CD4-positive, alpha-beta T cell treated with Interleukin-1 beta for 1 hour (primary cell): ENCODE data around the gene PDHX.
"Not testable (repeated sequence)": the region's sequence is repeated elsewhere in the genome, so short reads cannot be mapped to it uniquely, and the experiment has no call there.

Experiments used
- DNase-seq, 2 donors: peaks; one replicate each; pipeline ENCODE4 v3.0.0-alpha.2; 2020 to 2022

The PDHX gene

GRCh38 chr11:34916015-34916842, at the start of gene PDHX, which contains the start of gene APIP:
Gene PDHX, plus strand, starts transcription at chr11:34916618. Its CDS starts 38 bp downstream, at chr11:34916656.
Gene APIP, minus strand, starts transcription at chr11:34916379. Its CDS starts 95 bp downstream, at chr11:34916284.
- DNase-seq, result peak; percentile 93 to 97

GRCh38 chr11:34869425-34869824, 47.0 kb upstream of the PDHX start:
- DNase-seq, result no peak

- DNase-seq, result no peak
Measured at GRCh38 chr11:34870548-34871196, 45.7 kb upstream of the PDHX start.

GRCh38 chr11:34874202-34874601, 42.2 kb upstream of the PDHX start:
- DNase-seq, result no peak

GRCh38 chr11:34877375-34877975, 38.9 kb upstream of the PDHX start:
- no peak for DNase-seq

- no peak for DNase-seq
Measured at GRCh38 chr11:34881900-34882299, 34.5 kb upstream of the PDHX start.

GRCh38 chr11:34886609-34887008, 29.8 kb upstream of the PDHX start:
- DNase-seq, result no peak

- DNase-seq, result no peak
Measured at GRCh38 chr11:34887260-34887659, 29.2 kb upstream of the PDHX start.

GRCh38 chr11:34890089-34890488, 26.3 kb upstream of the PDHX start:
- no peak for DNase-seq

- peak in 1 of 2 donors; percentile 28 for DNase-seq
Measured at GRCh38 chr11:34890812-34891211, 25.6 kb upstream of the PDHX start.

- no peak for DNase-seq
Measured at GRCh38 chr11:34891611-34892010, 24.8 kb upstream of the PDHX start.

- no peak for DNase-seq
Measured at GRCh38 chr11:34893416-34893815, 23.0 kb upstream of the PDHX start.

- not testable (repeated sequence) for DNase-seq
Measured at GRCh38 chr11:34896191-34896590, 20.2 kb upstream of the PDHX start.

- no peak for DNase-seq
Measured at GRCh38 chr11:34897171-34897870, 19.1 kb upstream of the PDHX start.

- DNase-seq, result no peak
Measured at GRCh38 chr11:34898474-34898873, 17.9 kb upstream of the PDHX start.

GRCh38 chr11:34899633-34900016, 16.8 kb upstream of the PDHX start:
- no peak for DNase-seq

GRCh38 chr11:34904421-34904955, 11.9 kb upstream of the PDHX start:
- no peak for DNase-seq

GRCh38 chr11:34905666-34906065, 10.8 kb upstream of the PDHX start:
- no peak for DNase-seq

GRCh38 chr11:34907934-34908593, 8.4 kb upstream of the PDHX start:
- DNase-seq, result no peak

- no peak for DNase-seq
Measured at GRCh38 chr11:34909415-34909814, 7.0 kb upstream of the PDHX start.

GRCh38 chr11:34909955-34910354, 6.5 kb upstream of the PDHX start:
- DNase-seq, result no peak

- DNase-seq, result no peak
Measured at GRCh38 chr11:34910817-34911216, 5.6 kb upstream of the PDHX start.
